Adrenal gland (tissue), 5 donors: ENCODE results near the gene ACOT4.
"Not testable (repeated sequence)": the region's sequence is repeated elsewhere in the genome, so short reads cannot be mapped to it uniquely, and the experiment has no call there.

Source experiments
- CTCF ChIP-seq, 6 experiments: fragments of 450-650 bp in 4 of 6; fragments of 200-600 bp in 2 of 6; sonication (generic) in 1 of 6; IDR thresholded peaks; 1 replicate in 5 of 6; 2 replicates in 1 of 6; pipeline versions ENCODE4 v1.5.1 to v1.8.0; 2016 to 2021; ENCODE audit warnings: antibody characterized with exemption in 6 of 6, mild to moderate bottlenecking in 2 of 6, moderate library complexity in 1 of 6
- POLR2A ChIP-seq, 2 donors: fragments of 450-650 bp; IDR thresholded peaks; one replicate each; pipeline ENCODE4 v1.6.1; 2017; ENCODE audit warnings: antibody characterized with exemption in 2 of 2, mild to moderate bottlenecking in 2 of 2, moderate library complexity in 1 of 2
- donor health status: DM: no; HTN: no; CAD: no.

- not testable (repeated sequence) for TF ChIP-seq POLR2A, CTCF (IDR thresholded peaks at IDR 0.05)
These were observed 22.8 kb upstream of the ACOT4 start for GRCh38 chr14:73568886-73569184.
